GM13977 (cell line): ENCODE data around the gene RILPL1.
"Not testable (repeated sequence)": the region's sequence is repeated elsewhere in the genome, so short reads cannot be mapped to it uniquely, and the experiment has no call there.

Experiments used
- DNase-seq: peaks from one replicate; pipeline ENCODE4 v3.0.0; 2012; ENCODE audit warnings: low spot score
- in situ Hi-C: fragments of 300-500 bp; cut with MboI; formaldehyde crosslinking; loops from one replicate; pipeline ENCODE4 v1.12.0; 2022; ENCODE audit warnings: low sequenced_read_pairs, low pct_unique_long_range_greater_than_20kb, mixed read lengths, inconsistent platforms; ENCODE audit not compliant: unreplicated experiment
- TF ChIP-seq, protein P1 (sequence below): IDR thresholded peaks from 2 replicates; pipeline ENCODE4 v1.5.1; 2012; ENCODE audit warnings: mild to moderate bottlenecking, control low read depth; ENCODE audit not compliant: insufficient read depth; ENCODE audit errors: extremely low read depth, missing control alignments

The RILPL1 gene

GRCh38 chr12:123520567-123521474 lies 12.7 kb downstream of the RILPL1 start:
- TF ChIP-seq, protein P1, sequence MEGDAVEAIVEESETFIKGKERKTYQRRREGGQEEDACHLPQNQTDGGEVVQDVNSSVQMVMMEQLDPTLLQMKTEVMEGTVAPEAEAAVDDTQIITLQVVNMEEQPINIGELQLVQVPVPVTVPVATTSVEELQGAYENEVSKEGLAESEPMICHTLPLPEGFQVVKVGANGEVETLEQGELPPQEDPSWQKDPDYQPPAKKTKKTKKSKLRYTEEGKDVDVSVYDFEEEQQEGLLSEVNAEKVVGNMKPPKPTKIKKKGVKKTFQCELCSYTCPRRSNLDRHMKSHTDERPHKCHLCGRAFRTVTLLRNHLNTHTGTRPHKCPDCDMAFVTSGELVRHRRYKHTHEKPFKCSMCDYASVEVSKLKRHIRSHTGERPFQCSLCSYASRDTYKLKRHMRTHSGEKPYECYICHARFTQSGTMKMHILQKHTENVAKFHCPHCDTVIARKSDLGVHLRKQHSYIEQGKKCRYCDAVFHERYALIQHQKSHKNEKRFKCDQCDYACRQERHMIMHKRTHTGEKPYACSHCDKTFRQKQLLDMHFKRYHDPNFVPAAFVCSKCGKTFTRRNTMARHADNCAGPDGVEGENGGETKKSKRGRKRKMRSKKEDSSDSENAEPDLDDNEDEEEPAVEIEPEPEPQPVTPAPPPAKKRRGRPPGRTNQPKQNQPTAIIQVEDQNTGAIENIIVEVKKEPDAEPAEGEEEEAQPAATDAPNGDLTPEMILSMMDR = no peak
- DNase-seq = no peak
- in situ Hi-C loops = no loop called here

DNA sequence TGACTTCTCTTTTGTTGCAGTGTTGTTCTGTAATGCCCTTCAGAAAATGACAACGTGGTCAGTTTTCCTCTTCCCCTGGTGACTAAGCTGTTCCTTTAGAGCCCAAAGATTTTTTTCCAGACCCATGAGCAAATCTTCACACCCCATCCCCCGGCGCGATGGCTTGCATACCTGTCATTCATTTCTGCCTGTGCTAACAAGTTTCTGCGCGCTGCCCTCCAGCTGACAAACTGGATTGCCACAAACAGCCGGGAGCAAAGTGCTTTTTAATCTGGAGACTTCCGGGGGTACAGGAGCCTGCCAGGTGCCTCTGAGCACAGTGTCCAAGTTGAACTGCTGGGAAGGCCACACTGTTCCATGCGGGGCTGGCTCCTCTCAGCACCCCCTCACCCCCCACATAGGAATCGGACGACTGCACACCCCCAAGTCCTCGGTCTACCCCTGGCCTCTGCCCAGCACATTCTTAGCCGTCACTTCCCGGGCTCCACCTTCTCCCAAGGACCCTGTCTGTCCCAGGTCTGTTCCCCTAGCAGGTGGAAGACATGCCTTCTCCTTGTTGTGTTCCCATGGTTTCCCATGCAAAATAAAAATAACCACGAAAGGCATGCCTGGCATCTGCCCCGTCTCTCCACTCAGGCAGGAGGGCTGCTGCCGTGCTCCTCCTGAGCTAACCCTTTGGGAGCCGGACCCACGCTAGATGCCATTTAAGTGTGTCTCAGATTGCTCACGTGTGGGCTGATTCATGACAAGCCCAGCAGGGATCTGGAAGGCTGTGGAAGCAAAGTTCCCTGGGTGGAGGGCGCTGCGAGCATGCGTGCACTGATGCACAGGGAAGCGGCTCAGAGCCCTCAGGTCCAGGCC lies 14.1 kb downstream of the RILPL1 start:
- in situ Hi-C loops = no loop called here
- DNase-seq = no peak

GRCh38 chr12:123516216-123516780 lies 17.2 kb downstream of the RILPL1 start:
- in situ Hi-C loops = no loop called here
- TF ChIP-seq, protein P1 = no peak
- no peak for DNase-seq

More for the DNA sequence above, 14.1 kb downstream of the RILPL1 start:
- TF ChIP-seq, protein P1 = no peak

GRCh38 chr12:123514582-123515221 lies 18.8 kb downstream of the RILPL1 start:
- in situ Hi-C loops, DNase-seq: not testable (repeated sequence)

GRCh38 chr12:123513805-123514204 lies 19.7 kb downstream of the RILPL1 start:
- in situ Hi-C loops = no loop called here
- no peak for DNase-seq
- TF ChIP-seq, protein P1 = no peak

- in situ Hi-C loops = no loop called here
- no peak for DNase-seq
- TF ChIP-seq, protein P1 = no peak
These were observed 20.5 kb downstream of the RILPL1 start for GRCh38 chr12:123512838-123513665.
